ENCODE data around the gene EHD1.

Gene EHD1

GRCh38 chr11:64842366-64842759, 36.1 kb downstream of the EHD1 start:
- no peak for TF ChIP-seq CTCF (IDR thresholded peaks at IDR 0.05; ENCODE audit: control insufficient read depth, extremely low read depth, insufficient read depth)
- peak overlapping the region; percentile 94 for H3K4me3 ChIP-seq (ENCODE audit: low read depth, low read length)

GRCh38 chr11:64841592-64842365, 36.6 kb downstream of the EHD1 start:
- no peak overlapping the region for H3K4me3 ChIP-seq (ENCODE audit: low read depth, low read length)
- TF ChIP-seq CTCF (IDR thresholded peaks at IDR 0.05; ENCODE audit: control insufficient read depth, extremely low read depth, insufficient read depth), result no peak

More at GRCh38 chr11:64842366-64842759, 36.1 kb downstream of the EHD1 start:
- no peak for DNase-seq (ENCODE audit: low read depth)

GRCh38 chr11:64839887-64840782, 38.3 kb downstream of the EHD1 start:
- TF ChIP-seq CTCF (IDR thresholded peaks at IDR 0.05; ENCODE audit: control insufficient read depth, extremely low read depth, insufficient read depth), result no peak
- H3K4me3 ChIP-seq (ENCODE audit: low read depth, low read length), result no peak overlapping the region
- no peak for DNase-seq (ENCODE audit: low read depth)

More at GRCh38 chr11:64841592-64842365, 36.6 kb downstream of the EHD1 start:
- no peak for DNase-seq (ENCODE audit: low read depth)

GRCh38 chr11:64839335-64839734, 39.1 kb downstream of the EHD1 start:
- no peak for TF ChIP-seq CTCF (IDR thresholded peaks at IDR 0.05; ENCODE audit: control insufficient read depth, extremely low read depth, insufficient read depth)
- H3K4me3 ChIP-seq (ENCODE audit: low read depth, low read length), result no peak overlapping the region
- DNase-seq (ENCODE audit: low read depth), result no peak

- H3K4me3 ChIP-seq (ENCODE audit: low read depth, low read length), result no peak overlapping the region
- no peak for TF ChIP-seq CTCF (IDR thresholded peaks at IDR 0.05; ENCODE audit: control insufficient read depth, extremely low read depth, insufficient read depth)
- no peak for DNase-seq (ENCODE audit: low read depth)
Observed at GRCh38 chr11:64838600-64839334, 39.7 kb downstream of the EHD1 start.

- no peak for TF ChIP-seq CTCF (IDR thresholded peaks at IDR 0.05; ENCODE audit: control insufficient read depth, extremely low read depth, insufficient read depth)
- no peak for DNase-seq (ENCODE audit: low read depth)
Observed at GRCh38 chr11:64837887-64838351, 40.5 kb downstream of the EHD1 start.

More at GRCh38 chr11:64837887-64838351, 40.5 kb downstream of the EHD1 start:
- no peak overlapping the region for H3K4me3 ChIP-seq (ENCODE audit: low read depth, low read length)

Measured in LNCaP clone FGC (cell line).